Measurements from ENCODE around the gene ADGRF3.
A peak's percentile ranks its signal among the peaks of the same experiment; 100 is the strongest.
"Not testable (repeated sequence)": the region's sequence is repeated elsewhere in the genome, so short reads cannot be mapped to it uniquely, and the experiment has no call there.

Gene ADGRF3

GRCh38 chr2:26317377-26318105 is 29.0 kb downstream of the ADGRF3 start:
- DNase-seq (ENCODE audit: low spot score), result peak; percentile 23

DNA sequence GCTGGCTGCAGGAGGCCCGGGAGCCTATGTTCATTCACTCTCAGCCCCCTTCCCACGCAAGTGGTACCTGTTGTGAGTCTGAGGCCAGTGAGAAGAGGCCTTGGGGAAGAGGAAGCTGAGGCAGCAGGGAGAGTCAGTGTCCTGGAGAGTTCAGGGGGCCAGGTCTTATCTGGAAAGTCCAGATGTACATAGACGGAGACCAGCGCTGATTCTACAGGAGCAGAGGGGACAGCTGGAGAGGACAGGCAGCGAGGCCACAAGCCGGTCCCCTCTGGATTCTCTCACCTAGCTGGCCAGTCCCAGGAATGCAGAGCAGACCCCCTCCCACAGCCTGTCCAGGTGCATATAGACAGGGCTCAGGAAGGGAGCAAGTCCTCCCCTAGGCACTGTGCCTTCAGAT is 29.7 kb downstream of the ADGRF3 start:
- DNase-seq (ENCODE audit: low spot score), result no peak

DNA sequence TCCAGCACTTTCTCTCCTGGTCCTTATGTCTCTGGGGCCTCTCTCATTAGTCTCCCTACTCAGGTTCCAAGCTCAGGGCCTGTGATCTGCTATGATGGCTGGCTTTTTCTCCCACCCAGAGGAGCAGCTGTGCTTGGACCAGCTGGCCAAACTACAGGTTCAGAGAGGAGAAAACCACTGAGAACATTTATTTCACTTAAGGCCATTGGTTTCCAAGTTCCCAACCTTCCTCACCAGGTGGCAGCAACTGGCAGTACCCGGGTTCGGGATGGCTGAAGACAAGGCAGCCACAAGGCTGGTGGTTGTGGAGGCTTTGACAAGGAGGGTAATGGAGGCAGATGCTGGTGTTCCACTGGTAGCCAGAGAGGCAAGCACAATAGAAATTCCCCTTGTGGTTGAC is 30.5 kb downstream of the ADGRF3 start:
- DNase-seq (ENCODE audit: low spot score), result no peak

GRCh38 chr2:26314243-26314642 is 32.3 kb downstream of the ADGRF3 start:
- no peak for DNase-seq (ENCODE audit: low spot score)

GRCh38 chr2:26313446-26313845 is 33.1 kb downstream of the ADGRF3 start:
- DNase-seq (ENCODE audit: low spot score), result no peak

- DNase-seq (ENCODE audit: low spot score), result no peak
Measured at GRCh38 chr2:26312471-26312870, 34.1 kb downstream of the ADGRF3 start.

DNA sequence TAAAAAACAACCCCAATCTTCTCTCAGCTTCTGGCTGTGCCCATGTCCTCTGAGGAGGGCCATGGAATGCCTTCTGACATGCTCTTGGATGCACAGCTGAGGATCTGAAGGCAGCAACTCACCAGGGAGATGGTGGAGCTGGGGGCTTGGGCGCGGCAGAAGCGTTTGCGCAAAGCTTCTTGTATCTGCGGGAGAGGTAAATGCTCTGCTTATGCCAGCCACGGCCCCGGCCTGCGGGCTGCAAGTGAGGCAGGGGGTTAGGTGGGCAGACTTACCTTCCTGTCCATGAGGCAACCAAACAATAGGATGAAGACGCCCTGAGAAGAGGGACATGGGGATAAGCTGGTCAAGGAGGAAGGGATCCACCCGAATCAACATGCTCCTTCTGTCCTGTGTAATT is 36.7 kb downstream of the ADGRF3 start:
- no peak for DNase-seq (ENCODE audit: low spot score)

- DNase-seq (ENCODE audit: low spot score), result no peak
Measured at GRCh38 chr2:26305540-26305939, 41.0 kb downstream of the ADGRF3 start.

DNA sequence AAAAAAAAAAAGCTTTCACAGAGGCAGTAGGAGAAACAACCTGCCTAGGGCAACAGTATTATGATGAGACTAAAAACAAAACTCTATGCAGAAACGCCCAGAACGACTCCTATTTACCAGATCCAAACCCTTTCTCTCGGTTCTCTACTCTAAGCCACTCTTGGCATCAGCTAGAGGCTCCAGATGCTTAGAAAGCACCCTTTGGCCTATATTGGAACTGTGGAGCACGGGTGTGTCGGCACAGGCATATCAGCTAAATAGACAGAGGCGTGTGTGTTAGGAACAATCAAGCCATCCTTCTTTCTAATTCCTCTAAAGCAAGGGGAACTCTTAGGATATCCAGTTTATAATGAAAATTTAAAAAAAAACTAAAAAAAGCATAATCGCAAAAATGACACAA is 41.5 kb downstream of the ADGRF3 start:
- not testable (repeated sequence) for DNase-seq (ENCODE audit: low spot score)

DNA sequence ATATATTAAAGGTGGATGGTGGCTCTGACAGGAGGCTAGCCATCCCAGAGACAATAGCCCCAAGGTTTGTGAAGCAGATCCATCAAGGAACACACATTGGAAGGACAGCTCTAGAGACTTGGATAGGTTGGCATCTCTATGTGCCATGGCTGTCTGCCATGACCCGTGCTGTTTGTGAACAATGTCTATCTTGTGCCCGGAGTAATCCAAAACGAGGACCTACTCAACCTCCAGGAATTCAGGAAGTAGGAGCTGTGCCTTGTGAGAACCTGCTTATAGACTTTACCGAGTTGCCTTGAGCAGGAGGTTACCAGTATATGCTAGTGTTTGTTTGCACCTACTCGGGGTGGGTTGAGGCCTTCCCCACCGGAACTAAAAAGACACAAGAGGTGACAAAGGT is 43.7 kb downstream of the ADGRF3 start:
- no peak for DNase-seq (ENCODE audit: low spot score)

DNA sequence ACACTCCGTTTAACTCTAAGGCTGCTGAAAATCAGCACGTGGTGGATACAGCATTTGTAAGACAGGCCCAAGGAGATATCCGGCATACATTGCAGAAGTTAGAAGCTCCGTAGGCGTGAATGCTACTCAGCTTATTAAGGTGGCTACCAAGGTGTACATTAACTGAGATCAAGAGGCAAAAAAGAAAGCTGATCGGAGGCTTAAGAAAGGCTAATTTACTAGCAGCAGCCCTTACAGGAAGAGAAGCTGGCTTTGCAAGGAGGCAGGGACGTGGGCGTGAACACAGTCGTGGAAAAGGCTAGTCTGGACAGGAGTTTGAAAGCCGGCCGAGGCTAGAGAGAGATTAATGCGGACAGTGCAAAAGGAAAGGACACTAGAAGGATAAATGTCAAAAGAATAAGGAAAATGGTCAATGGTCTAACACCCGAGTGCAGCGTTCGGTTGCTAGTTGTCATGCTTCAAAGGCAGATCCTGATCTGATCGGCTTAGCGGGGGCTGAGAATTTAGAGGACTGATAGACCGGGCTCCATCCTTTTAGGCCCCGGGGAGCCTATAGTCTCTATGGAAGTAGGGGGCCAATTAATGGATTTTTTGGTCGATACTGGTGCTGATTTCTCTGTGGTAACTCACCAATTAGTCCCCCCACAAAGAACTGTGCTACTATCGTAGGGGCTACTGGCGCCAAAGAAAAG is 46.2 kb downstream of the ADGRF3 start:
- DNase-seq (ENCODE audit: low spot score), result peak; percentile 19

DNA sequence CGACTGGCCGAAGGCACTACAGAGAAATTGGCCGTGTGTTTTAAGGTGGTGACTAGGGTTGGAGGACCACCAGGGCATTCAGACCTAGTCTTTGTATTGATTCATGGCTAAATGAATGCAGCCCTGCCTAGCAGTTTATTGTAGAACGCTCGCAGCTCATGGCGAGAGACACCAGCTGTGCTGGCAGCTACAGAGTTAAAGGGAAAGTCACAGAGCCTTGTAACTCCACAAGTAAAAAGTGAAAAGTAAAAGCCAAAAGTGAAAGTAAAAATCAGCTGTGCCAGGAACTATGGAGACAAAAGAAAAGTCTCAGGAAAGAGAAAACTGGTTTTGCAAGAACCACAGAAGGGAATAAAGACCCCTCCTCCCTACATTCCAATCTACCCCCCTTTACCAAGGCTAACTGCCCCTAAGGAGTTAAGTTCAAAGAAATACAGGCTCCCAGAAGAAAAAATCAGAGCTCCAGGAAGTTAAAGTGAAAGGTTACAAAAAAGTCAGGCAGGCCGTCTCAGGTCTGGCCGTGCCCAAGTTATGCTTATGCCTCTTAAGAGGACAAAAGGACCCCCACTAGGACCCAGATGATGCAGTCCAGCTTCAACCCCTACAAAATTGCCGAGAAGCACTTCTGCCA is 47.0 kb downstream of the ADGRF3 start:
- DNase-seq (ENCODE audit: low spot score), result peak; percentile 27

DNA sequence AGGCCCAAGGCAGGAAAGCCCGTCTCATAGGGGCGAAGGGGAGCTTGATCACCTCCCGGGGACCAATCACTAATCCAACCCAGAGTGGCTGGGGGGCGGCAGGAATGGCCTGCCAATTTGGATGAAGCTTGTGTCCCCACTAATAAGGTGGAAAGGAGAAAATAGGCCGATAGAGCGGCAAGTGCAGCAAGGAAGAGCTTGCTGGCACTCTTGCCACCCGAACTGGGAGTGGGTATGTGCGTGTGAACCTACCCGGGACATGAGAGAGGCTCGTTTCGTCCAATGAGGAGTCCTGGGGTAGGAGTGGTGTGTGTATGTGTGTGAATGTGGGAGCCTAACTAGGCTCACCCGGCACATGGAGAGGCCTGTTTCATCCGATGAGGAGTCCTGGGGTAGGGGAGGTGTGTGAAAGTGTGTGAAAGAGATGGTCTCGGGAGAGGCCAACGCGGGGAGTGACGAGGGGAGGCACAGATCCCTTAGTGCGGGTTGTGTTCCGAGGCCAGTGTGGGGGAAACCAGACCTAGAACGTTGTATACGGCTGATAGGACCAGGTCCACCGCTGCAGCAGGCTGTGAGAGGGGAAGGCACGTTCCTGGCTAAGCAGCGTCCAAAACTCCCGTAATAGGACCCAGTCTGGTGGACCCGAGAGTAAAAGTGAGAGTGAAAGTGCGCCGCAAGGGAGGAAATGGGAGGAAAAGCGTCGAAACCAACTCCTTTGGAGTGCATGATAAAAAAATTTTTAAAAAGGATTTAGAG is 47.8 kb downstream of the ADGRF3 start:
- peak; percentile 69 for DNase-seq (ENCODE audit: low spot score)

- DNase-seq (ENCODE audit: low spot score), result no peak
Measured at GRCh38 chr2:26298286-26298637, 48.3 kb downstream of the ADGRF3 start.

- DNase-seq (ENCODE audit: low spot score), result no peak
Measured at GRCh38 chr2:26297061-26297460, 49.5 kb downstream of the ADGRF3 start.

GRCh38 chr2:26295511-26295910 is 51.1 kb downstream of the ADGRF3 start:
- DNase-seq (ENCODE audit: low spot score), result no peak

DNA sequence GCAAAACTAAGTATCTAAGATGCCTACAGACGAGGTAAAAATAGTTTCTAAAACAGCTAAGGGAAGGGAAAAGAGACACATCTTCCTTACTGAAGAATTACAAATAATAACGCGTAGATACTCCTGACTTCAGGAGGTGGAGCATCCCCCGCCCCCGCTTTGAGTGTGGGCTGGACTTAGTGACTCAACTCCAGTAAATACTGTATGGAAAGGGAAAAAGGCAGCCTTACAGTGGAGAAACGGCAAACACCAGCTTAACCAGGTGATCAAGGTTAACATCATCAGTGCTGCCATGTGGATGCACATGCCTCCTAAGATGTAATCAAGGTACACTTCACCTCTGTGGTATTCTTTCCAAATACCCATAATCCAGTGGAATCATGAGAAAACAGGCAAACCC is 53.9 kb downstream of the ADGRF3 start:
- no peak for DNase-seq (ENCODE audit: low spot score)

DNA sequence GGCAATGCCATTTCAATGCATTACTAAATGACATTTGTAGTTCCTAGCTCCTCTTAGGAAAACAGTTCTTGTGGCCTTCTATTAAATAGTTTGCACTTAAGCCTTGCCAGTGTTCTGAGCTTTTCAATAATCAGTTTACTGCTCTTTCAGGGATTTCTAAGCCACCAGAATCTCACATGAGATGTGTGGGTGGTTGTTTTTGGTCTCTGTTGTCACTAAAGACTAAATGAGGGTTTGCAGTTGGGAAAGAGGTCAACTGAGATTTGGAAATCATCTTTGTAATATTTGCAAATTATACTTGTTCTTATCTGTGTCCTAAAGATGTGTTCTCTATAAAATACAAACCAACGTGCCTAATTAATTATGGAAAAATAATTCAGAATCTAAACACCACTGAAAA is 56.6 kb downstream of the ADGRF3 start:
- no peak for DNase-seq (ENCODE audit: low spot score)

GRCh38 chr2:26285931-26286330 is 60.7 kb downstream of the ADGRF3 start:
- no peak for DNase-seq (ENCODE audit: low spot score)

DNA sequence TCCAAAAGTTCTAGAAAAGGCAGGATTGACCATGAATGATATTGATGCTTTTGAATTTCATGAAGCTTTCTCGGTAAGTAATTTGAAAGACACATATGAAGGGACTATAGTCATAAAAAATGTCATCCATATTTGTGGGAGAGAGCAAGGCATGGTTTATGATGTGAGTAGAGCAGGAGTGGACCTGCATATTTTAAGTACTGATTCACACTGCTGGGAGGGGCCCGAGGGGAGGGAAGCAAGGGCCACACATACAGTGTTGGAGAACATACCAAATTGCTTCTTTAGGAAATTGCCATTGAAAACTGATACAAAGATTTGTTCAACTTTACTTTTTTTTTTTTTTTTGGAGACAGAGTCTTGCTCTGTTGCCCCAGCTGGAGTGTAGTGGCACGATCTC is 62.5 kb downstream of the ADGRF3 start:
- DNase-seq (ENCODE audit: low spot score), result peak; percentile 57

- DNase-seq (ENCODE audit: low spot score), result no peak
Measured at GRCh38 chr2:26283606-26284005, 63.0 kb downstream of the ADGRF3 start.

DNA sequence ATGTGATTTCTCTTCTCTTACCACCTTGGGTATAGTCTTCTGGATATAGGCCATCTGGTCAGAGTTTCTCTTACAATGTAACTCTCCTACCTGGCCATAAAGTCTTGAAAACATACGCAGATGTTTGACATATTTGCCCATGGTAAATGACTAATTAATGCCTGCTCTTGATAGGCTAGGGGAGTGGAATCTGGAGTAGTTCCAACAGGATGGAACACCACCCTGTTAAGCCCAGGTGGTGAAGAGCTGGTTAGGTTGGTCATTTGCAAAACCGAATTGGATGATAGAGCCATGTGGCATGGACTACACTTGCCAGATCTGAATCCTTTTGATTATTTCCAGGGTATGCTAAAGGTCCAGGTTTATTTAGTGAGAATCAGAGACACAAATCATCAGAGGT is 65.4 kb downstream of the ADGRF3 start:
- no peak for DNase-seq (ENCODE audit: low spot score)

- DNase-seq (ENCODE audit: low spot score), result no peak
Measured at GRCh38 chr2:26279886-26280285, 66.7 kb downstream of the ADGRF3 start.

All from GM03348 (cell line).